DOHH2 (cell line): Measurements from ENCODE around the gene SFXN5.

Source experiments
- H3F3A ChIP-seq: fragments of 200-600 bp; sonication (generic), shearing (Covaris generic); 2 replicates; pipeline ENCODE4 v1.6.0; 2016; ENCODE audit warnings: antibody characterized with exemption, mild to moderate bottlenecking; ENCODE audit not compliant: control insufficient read depth, insufficient read depth
- H3K27ac ChIP-seq: fragments of 200-600 bp; sonication (generic); 2 replicates; pipeline ENCODE4 v1.5.1; 2014; ENCODE audit warnings: low read depth, mild to moderate bottlenecking, low read length, moderate library complexity
- H3K27me3 ChIP-seq: fragments of 200-600 bp; sonication (generic); 2 replicates; pipeline ENCODE4 v1.6.1; 2014; ENCODE audit warnings: mild to moderate bottlenecking, low read length, mixed read lengths; ENCODE audit not compliant: control insufficient read depth
- H3K36me3 ChIP-seq: fragments of 200-600 bp; sonication (generic); 2 replicates; pipeline ENCODE4 v1.6.1; 2014; ENCODE audit warnings: mild to moderate bottlenecking, low read length, moderate library complexity, mixed read lengths; ENCODE audit not compliant: control insufficient read depth
- H3K4me1 ChIP-seq: fragments of 200-600 bp; sonication (generic); 2 replicates; pipeline ENCODE4 v1.6.1; 2014; ENCODE audit warnings: mild to moderate bottlenecking, low read length, mixed read lengths; ENCODE audit not compliant: control insufficient read depth
- H3K4me2 ChIP-seq: fragments of 200-600 bp; sonication (generic); 2 replicates; pipeline ENCODE4 v1.6.0; 2014; ENCODE audit warnings: mild to moderate bottlenecking, low read length, moderate library complexity
- H3K4me3 ChIP-seq: fragments of 200-600 bp; sonication (generic); 2 replicates; pipeline ENCODE4 v1.5.1; 2014; ENCODE audit warnings: mild to moderate bottlenecking, low read length, mixed read lengths
- H3K79me2 ChIP-seq: fragments of 200-600 bp; sonication (generic); 2 replicates; pipeline ENCODE4 v1.6.1; 2014; ENCODE audit warnings: mild to moderate bottlenecking, low read length, mixed read lengths; ENCODE audit not compliant: control insufficient read depth
- H3K9me2 ChIP-seq: fragments of 200-600 bp; sonication (generic); replicated peaks from 2 replicates; pipeline ENCODE4 v1.6.1; 2014; ENCODE audit warnings: mild to moderate bottlenecking, low read length, mixed read lengths; ENCODE audit not compliant: control insufficient read depth
- H3K9me3 ChIP-seq: fragments of 200-600 bp; sonication (generic); 2 replicates; pipeline ENCODE4 v1.6.1; 2014; ENCODE audit warnings: antibody characterized with exemption, low read length, mixed read lengths; ENCODE audit not compliant: control insufficient read depth, insufficient read depth
- H4K20me1 ChIP-seq: fragments of 200-600 bp; sonication (generic); 2 replicates; pipeline ENCODE4 v1.6.0; 2014; ENCODE audit warnings: low read depth, mild to moderate bottlenecking, antibody characterized with exemption, low read length, moderate library complexity; ENCODE audit not compliant: control insufficient read depth, insufficient read depth
- CTCF ChIP-seq: fragments of 200-600 bp; sonication (generic); IDR thresholded peaks from one replicate; pipeline ENCODE4 v1.5.1; 2014; ENCODE audit warnings: antibody characterized with exemption, mild to moderate bottlenecking, low read depth, low read length; ENCODE audit not compliant: poor library complexity, severe bottlenecking
- EZH2phosphoT487 ChIP-seq: fragments of 200-600 bp; sonication (generic); IDR thresholded peaks from 2 replicates; pipeline ENCODE4 v1.6.1; 2017; ENCODE audit warnings: borderline replicate concordance, mild to moderate bottlenecking, antibody characterized with exemption, low read length, moderate library complexity, mixed read lengths

SFXN5 gene

GRCh38 chr2:72985891-72986683 is 85.4 kb downstream of the SFXN5 start:
- no peaks in the 10 kb centered on the region for H3K4me1 ChIP-seq
- no peaks in the 10 kb centered on the region for H4K20me1 ChIP-seq
- no peaks in the 10 kb centered on the region for H3K79me2 ChIP-seq
- H3K27me3 ChIP-seq, result no peaks in the 10 kb centered on the region
- H3K9me3 ChIP-seq, result no peaks in the 10 kb centered on the region
- H3K4me2 ChIP-seq, result no peak overlapping the region
- H3K4me3 ChIP-seq, result no peak overlapping the region
- TF ChIP-seq CTCF (no peak), EZH2phosphoT487 (no peak)
- no peak overlapping the region for H3K27ac ChIP-seq
- no peaks in the 10 kb centered on the region for H3K9me2 ChIP-seq
- H3F3A ChIP-seq, result no peaks in the 10 kb centered on the region
- no peaks in the 10 kb centered on the region for H3K36me3 ChIP-seq

GRCh38 chr2:72985136-72985535 is 86.4 kb downstream of the SFXN5 start:
- H3K4me2 ChIP-seq, result no peak overlapping the region
- no peaks in the 10 kb centered on the region for H3K79me2 ChIP-seq
- no peaks in the 10 kb centered on the region for H4K20me1 ChIP-seq
- TF ChIP-seq CTCF (no peak), EZH2phosphoT487 (no peak)
- H3K36me3 ChIP-seq, result no peaks in the 10 kb centered on the region
- H3F3A ChIP-seq, result no peaks in the 10 kb centered on the region
- no peaks in the 10 kb centered on the region for H3K9me2 ChIP-seq
- no peaks in the 10 kb centered on the region for H3K27me3 ChIP-seq
- no peak overlapping the region for H3K4me3 ChIP-seq
- H3K27ac ChIP-seq, result no peak overlapping the region
- H3K9me3 ChIP-seq, result no peaks in the 10 kb centered on the region
- H3K4me1 ChIP-seq, result peaks cover 5% of the 10 kb centered on the region

- Histone ChIP-seq H3K4me3 (no peak overlapping the region), H3K4me2 (no peak overlapping the region), H3K9me3 (no peaks in the 10 kb centered on the region), H4K20me1 (no peaks in the 10 kb centered on the region), H3F3A (no peaks in the 10 kb centered on the region), H3K27me3 (no peaks in the 10 kb centered on the region), H3K36me3 (no peaks in the 10 kb centered on the region), H3K27ac (no peak overlapping the region), H3K9me2 (no peaks in the 10 kb centered on the region), H3K4me1 (peaks cover 10% of the 10 kb centered on the region), H3K79me2 (no peaks in the 10 kb centered on the region)
- no peak for TF ChIP-seq EZH2phosphoT487
- no peak for TF ChIP-seq CTCF
Observed at GRCh38 chr2:72984172-72984671, 87.3 kb downstream of the SFXN5 start.
